ENCODE measurements around the gene TMEM207.

DNA sequence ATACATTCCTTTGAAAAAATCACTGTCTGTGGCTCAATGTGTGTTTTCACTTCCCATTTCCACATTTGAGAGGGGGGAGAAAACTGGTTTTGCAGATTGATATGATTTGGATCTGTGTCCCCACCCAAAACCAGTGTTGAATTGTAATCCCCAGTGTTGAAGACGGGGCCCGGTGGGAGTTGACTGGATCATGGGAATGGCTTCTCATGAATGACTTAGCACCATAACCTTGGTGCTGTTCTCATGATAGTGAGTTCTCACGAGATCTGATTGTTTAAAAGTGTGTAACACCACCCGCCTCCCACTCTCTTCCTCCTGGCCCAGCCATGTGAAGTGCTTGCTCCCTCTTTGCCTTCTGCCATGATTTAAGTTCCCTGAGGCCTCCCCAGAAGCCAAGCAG, 16.1 kb downstream of the TMEM207 start:
- TF ChIP-seq POLR2AphosphoS5 (IDR thresholded peaks at IDR 0.05; ENCODE audit: borderline replicate concordance, low read depth, low read length), result no peak
- TF ChIP-seq EZH2 (IDR thresholded peaks at IDR 0.05), result no peak
- no peak for TF ChIP-seq FOXP2 (optimal IDR thresholded peaks at IDR 0.05; ENCODE audit: control extremely low read depth, extremely low read length, insufficient read depth)

Measured in SK-N-MC (cell line).